Psoas muscle (tissue), 8 donors: ENCODE results near the gene PHLDA3. TPM values are rescaled to one million over a fixed set of nuclear protein-coding genes. Genes with fewer than 3 reads are reported as not detected.

Source experiments
- ATAC-seq, 4 donors: fragments of 200-7000 bp; cut with Tn5 transposase; one replicate each; pipeline ENCODE4 v1.9.1; 2020; ENCODE audit warnings: moderate library complexity in 3 of 4, mild to moderate bottlenecking in 2 of 4
- DNase-seq, 2 donors: peaks; one replicate each; pipeline ENCODE4 v3.0.0-alpha.2; 2020
- H3K27ac ChIP-seq: fragments of 200-600 bp; one replicate; pipeline ENCODE4 v1.8.0; 2022
- H3K27me3 ChIP-seq, 3 donors: fragments of 200-600 bp in 1 of 3; one replicate each; pipeline versions ENCODE4 v1.6.1 to v1.8.0; 2013 to 2022; ENCODE audit warnings: low read length in 2 of 3, mild to moderate bottlenecking in 2 of 3, moderate library complexity in 1 of 3; ENCODE audit not compliant: insufficient read depth in 3 of 3
- H3K36me3 ChIP-seq, 2 donors: fragments of 200-600 bp in 1 of 2; one replicate each; pipeline versions ENCODE4 v1.6.1 to v1.8.0; 2013 to 2022; ENCODE audit warnings: low read depth in 1 of 2, mild to moderate bottlenecking in 1 of 2, moderate library complexity in 1 of 2; ENCODE audit not compliant: insufficient read depth in 1 of 2
- H3K4me1 ChIP-seq: fragments of 200-600 bp; one replicate; pipeline ENCODE4 v1.8.0; 2022
- H3K4me3 ChIP-seq: fragments of 200-600 bp; one replicate; pipeline ENCODE4 v1.8.0; 2022; ENCODE audit warnings: mild to moderate bottlenecking
- H3K9me3 ChIP-seq: fragments of 200-600 bp; one replicate; pipeline ENCODE4 v1.8.0; 2022
- WGBS, 3 donors: extraction: QIAGEN DNeasy Blood & Tissue Kit; methylation state at CpG; one replicate each; pipeline versions ENCODE4 v1.1.6 to v1.1.7; 2013; 5-methylcytosine and 5-hydroxymethylcytosine counted together
- intact Hi-C, 2 donors: fragments of 100-400 bp; cut with DNase I; formaldehyde crosslinking; loops; one replicate each; pipeline versions ENCODE4 v1.11.0 to v1.14.2; 2022
- polyA plus RNA-seq, 3 donors: library from polyadenylated mRNA; stranded (reverse); fragments of 200-250 nt; gene quantifications; one replicate each; pipeline ENCODE4 v1.2.3, GENCODE V29; 2013
- total RNA-seq, 4 donors: library from RNA; stranded (reverse); fragmentation: NEBNext Ultra II Directional in 2 of 4; extraction: Animal tissue kit (Norgen Biotek cat#: 25700) in 2 of 4; gene quantifications; one replicate each; pipeline versions ENCODE4 v1.2.1 to v1.2.4, GENCODE V29; 2021 to 2023
- TF ChIP-seq, protein P1 (sequence below): fragments of 200-600 bp; IDR thresholded peaks from one replicate; pipeline ENCODE4 v1.8.0; 2022; ENCODE audit warnings: antibody characterized with exemption
- donor health status: healthy with polysubstance abuse.
- donor health status: DM: no; HTN: no; CAD: no; lungs with moderate emphysema.
- donor health status: Bipolar disorder and iron deficiency.
- donor health status: healthy.
- donor health status: DM: yes; HTN: yes; CAD: no.
- donor health status: DM: no; HTN: no; CAD: no.
- donor health status: DM: no; HTN: no; CAD: no.
- donor health status: DM: yes; HTN: yes; CAD: no.

The PHLDA3 gene
- total and polyA plus RNA-seq, 7 donors: 41.8 to 116 (median 62.4) TPM

DNA sequence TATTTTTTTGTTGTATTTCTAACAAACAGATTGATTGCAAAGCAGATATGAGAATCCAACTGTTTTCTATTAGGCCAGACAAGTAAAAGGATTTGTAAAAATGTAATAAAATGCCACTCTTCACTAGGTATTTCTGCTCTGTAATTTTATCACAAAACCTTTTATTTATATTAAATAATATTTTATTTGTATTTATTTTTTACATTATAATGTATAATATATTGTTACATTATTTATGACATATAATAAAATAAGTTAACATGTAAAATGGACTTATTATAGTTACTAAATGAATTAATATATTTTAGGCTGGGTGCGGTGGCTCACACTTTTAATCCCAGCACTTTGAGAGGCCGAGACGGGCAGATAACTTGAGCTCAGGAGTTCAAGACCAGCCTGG, 34.7 kb downstream of the PHLDA3 start:
- Histone ChIP-seq H3K4me3 (no peak overlapping the region), H3K27ac (no peak overlapping the region), H3K9me3 (no peaks in the 10 kb centered on the region), H3K36me3 (no peaks in the 10 kb centered on the region), H3K4me1 (peaks cover 5% of the 10 kb centered on the region), H3K27me3 (no peaks in the 10 kb centered on the region)
- TF ChIP-seq, protein P1, sequence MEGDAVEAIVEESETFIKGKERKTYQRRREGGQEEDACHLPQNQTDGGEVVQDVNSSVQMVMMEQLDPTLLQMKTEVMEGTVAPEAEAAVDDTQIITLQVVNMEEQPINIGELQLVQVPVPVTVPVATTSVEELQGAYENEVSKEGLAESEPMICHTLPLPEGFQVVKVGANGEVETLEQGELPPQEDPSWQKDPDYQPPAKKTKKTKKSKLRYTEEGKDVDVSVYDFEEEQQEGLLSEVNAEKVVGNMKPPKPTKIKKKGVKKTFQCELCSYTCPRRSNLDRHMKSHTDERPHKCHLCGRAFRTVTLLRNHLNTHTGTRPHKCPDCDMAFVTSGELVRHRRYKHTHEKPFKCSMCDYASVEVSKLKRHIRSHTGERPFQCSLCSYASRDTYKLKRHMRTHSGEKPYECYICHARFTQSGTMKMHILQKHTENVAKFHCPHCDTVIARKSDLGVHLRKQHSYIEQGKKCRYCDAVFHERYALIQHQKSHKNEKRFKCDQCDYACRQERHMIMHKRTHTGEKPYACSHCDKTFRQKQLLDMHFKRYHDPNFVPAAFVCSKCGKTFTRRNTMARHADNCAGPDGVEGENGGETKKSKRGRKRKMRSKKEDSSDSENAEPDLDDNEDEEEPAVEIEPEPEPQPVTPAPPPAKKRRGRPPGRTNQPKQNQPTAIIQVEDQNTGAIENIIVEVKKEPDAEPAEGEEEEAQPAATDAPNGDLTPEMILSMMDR: no peak
- DNase-seq (no peak), ATAC-seq (no peak)
- intact Hi-C loops: no loop called here
- WGBS, 3 donors: 70 to 96% (median 84%) methylated on average over 3 of the region's 3 CpGs

DNA sequence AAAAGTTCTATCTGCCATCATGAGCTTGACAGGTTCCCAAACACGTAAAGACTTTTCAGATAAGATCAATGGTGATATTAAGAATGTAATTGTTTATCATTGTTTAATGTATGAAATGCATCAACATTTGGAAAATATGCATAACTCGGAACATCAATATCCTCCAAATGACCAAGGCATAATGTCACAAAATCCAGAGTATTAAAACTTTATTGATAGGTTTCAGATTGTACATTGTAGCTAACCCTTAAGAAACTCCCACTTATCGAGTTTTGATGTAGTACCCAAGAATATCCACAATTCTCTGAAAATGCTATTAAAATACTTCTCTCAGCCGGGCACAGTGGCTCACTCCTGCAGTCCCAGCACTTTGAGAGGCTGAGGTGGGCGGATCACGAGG, 35.4 kb downstream of the PHLDA3 start:
- Histone ChIP-seq H3K4me1 (peaks cover 5% of the 10 kb centered on the region), H3K27me3 (no peaks in the 10 kb centered on the region), H3K36me3 (no peaks in the 10 kb centered on the region), H3K4me3 (no peak overlapping the region), H3K9me3 (no peaks in the 10 kb centered on the region), H3K27ac (no peak overlapping the region)
- WGBS, 3 donors: 85 to 94% (median 90%) methylated on average over 6 of the region's 6 CpGs
- intact Hi-C loops: no loop called here
- ATAC-seq (no peak), DNase-seq (no peak)
- TF ChIP-seq, protein P1: no peak

DNA sequence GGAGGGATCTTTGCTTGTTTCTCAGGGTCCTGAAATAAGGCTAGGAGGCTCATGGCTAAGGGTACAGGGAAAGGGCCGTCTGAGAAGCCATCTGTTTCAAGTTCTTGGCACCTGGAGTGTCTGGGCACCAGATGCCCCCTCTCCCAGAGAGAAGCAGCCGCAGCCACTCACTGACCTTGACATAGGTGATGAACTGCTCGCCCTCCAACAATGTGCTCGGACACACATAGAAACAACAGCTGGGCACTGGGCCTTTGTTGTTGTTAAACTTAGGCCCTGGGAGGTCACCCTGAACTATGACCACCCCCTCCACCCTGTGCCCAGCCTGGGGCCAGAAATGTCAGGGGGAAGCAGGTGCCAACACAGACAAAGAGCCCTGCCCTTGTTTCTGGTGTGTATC, 38.2 kb downstream of the PHLDA3 start:
- peak in 3 of 4 donors; percentile 4 to 10 (median 4) for ATAC-seq

DNA sequence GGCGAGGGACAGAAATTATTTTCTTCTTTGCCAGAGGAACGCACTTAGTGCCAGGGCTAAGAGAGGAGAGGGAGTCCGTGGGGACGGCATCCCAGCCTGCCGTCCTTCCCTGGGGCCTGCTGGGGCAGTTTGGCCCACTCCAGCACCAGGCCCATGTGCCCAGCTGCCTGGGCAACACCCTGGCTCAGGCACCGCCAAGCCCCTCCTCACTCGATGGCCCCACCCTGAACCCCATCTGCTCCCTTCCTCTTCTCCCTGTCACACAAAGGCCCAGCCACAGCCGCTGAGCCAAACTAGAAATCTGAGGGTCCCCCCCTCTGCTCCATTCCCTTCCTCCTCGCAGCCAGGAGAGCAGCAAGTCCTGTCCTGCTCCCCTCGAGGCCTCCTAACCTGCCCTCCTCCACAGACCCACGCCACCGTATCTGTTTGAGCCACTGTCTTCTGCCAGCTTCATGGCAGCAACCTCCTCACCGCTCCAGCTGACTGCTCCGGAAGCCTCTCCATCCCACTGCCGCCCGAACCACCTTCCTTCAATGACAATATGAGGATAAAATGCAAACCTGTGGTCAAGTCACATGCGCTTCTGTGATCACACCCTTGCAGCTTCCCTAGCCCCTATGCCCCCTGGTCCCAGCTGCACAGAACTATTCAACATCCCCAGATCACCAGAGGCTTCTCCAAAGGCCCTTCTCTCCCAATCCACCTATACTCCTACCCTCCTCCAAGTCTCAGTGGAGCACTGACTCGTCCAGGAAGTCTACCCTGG, 39.1 kb downstream of the PHLDA3 start:
- WGBS, 3 donors: 51 to 58% (median 52%) methylated on average over 18 of the region's 18 CpGs
- Histone ChIP-seq H3K4me3 (peak overlapping the region; percentile 11), H3K36me3 (no peaks in the 10 kb centered on the region), H3K9me3 (no peaks in the 10 kb centered on the region), H3K27me3 (no peaks in the 10 kb centered on the region), H3K27ac (peak overlapping the region; percentile 93), H3K4me1 (peaks cover 16% of the 10 kb centered on the region)
- DNase-seq (no peak), ATAC-seq (no peak)
- TF ChIP-seq, protein P1: no peak
- intact Hi-C loops: no loop called here

More for the DNA sequence above, 38.2 kb downstream of the PHLDA3 start:
- Histone ChIP-seq H3K27ac (peak overlapping the region; percentile 93), H3K4me3 (no peak overlapping the region), H3K27me3 (no peaks in the 10 kb centered on the region), H3K36me3 (no peaks in the 10 kb centered on the region), H3K9me3 (no peaks in the 10 kb centered on the region), H3K4me1 (peaks cover 19% of the 10 kb centered on the region)
- no peak for DNase-seq
- TF ChIP-seq, protein P1: no peak
- 39 to 51% (median 50%) methylated on average over 4 of the region's 4 CpGs for WGBS, 3 donors
- intact Hi-C loops: no loop called here
